Measurements from ENCODE around the gene TMEM182. TPM values are rescaled to one million over a fixed set of nuclear protein-coding genes. Genes with fewer than 3 reads are reported as not detected.

Gene TMEM182
- total RNA-seq, 1 donor from 2014 or later: 2.1 TPM

DNA sequence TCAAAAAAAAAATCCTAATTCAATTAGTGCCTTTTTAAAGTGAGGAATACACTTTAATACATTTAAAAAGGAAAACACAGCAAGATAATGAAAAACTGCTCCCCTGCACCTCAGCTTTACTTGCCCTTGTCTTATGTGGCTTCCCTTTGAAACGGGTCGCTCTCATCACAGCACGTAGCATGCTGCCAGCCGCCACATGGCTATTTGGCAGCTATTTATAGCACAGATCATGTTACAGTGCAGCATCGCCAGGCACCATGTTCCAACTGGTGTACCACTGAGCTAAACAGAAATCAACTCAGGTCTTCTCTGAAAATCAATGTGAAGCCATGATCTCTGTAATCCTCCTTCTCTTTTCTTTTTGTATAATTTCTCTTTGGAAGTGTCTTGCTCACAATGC is 65.1 kb downstream of the TMEM182 start:
- Histone ChIP-seq H3K36me3 (no peaks in the 10 kb centered on the region), H3K9me3 (no peaks in the 10 kb centered on the region), H3K27me3 (no peaks in the 10 kb centered on the region), H3K4me3 (no peak overlapping the region), H3K27ac (no peak overlapping the region), H3K4me1 (no peaks in the 10 kb centered on the region)
- intact Hi-C loops (cut with DNase I): no loop called here
- no peak for ATAC-seq
- TF ChIP-seq, protein P1, sequence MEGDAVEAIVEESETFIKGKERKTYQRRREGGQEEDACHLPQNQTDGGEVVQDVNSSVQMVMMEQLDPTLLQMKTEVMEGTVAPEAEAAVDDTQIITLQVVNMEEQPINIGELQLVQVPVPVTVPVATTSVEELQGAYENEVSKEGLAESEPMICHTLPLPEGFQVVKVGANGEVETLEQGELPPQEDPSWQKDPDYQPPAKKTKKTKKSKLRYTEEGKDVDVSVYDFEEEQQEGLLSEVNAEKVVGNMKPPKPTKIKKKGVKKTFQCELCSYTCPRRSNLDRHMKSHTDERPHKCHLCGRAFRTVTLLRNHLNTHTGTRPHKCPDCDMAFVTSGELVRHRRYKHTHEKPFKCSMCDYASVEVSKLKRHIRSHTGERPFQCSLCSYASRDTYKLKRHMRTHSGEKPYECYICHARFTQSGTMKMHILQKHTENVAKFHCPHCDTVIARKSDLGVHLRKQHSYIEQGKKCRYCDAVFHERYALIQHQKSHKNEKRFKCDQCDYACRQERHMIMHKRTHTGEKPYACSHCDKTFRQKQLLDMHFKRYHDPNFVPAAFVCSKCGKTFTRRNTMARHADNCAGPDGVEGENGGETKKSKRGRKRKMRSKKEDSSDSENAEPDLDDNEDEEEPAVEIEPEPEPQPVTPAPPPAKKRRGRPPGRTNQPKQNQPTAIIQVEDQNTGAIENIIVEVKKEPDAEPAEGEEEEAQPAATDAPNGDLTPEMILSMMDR (IDR thresholded peaks at IDR 0.05): no peak
- no peak for DNase-seq

DNA sequence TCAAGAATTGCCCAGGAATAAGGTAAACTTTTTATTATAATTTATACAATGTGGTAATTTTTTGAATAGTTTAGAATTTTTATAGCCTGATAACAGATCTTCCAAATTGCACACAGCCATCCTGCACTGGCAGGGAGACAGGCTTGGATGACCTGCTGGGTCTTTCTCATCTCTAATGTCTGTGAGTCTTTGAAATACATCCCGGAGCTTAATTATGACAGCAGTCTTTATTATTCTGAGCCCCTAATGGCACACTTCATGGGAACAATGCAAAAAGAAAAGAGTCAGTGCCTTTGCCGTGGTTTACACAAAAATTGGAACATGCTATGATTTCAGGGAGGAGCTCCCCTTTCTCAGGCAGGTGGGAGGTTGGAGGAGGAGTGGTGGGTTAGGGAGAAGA is 71.0 kb downstream of the TMEM182 start:
- H3K4me3 ChIP-seq: no peak overlapping the region
- TF ChIP-seq, protein P1 (IDR thresholded peaks at IDR 0.05): no peak
- H3K9me3 ChIP-seq: no peaks in the 10 kb centered on the region
- intact Hi-C loops (cut with DNase I): no loop called here
- no peaks in the 10 kb centered on the region for H3K4me1 ChIP-seq
- ATAC-seq: no peak
- no peaks in the 10 kb centered on the region for H3K27me3 ChIP-seq
- H3K27ac ChIP-seq: no peak overlapping the region
- DNase-seq: no peak
- no peaks in the 10 kb centered on the region for H3K36me3 ChIP-seq

DNA sequence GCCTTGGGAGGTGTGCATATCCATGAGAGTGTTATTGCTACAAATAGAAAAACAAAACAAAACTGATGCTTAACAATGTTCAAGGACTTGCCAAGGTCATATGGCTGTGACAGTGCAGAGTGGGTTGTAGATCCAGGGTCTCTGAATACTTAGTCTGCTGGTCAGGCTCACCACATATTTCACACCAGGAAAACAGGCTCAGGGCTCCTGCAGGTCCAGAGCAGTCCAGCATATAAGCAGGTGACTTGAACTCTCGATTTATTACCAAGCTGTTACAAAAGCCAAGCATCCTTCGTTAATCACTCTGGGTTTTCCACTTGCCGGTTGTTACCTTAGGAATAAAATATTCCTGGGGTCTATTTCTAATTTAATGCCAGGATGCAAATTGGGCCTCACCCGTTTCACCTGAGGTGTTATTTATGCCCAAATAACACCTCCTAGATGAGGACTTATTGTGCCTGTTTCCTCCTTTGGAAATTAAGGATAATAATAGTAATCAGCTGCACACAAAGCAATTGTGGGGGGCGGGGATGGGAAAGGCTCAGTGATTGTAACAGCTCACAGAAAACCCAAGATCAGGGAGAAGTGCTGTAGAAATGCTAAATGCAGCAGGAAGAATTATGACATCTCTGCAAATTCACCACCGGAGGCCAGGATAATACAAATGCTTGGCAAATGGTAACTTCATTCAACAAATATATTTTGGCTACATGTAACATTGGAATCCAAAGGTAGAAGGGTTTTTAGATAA is 72.9 kb downstream of the TMEM182 start:
- no peak for DNase-seq
- Histone ChIP-seq H3K4me3 (no peak overlapping the region), H3K9me3 (no peaks in the 10 kb centered on the region), H3K4me1 (no peaks in the 10 kb centered on the region), H3K27ac (no peak overlapping the region), H3K36me3 (no peaks in the 10 kb centered on the region), H3K27me3 (no peaks in the 10 kb centered on the region)
- intact Hi-C loops (cut with DNase I): no loop called here
- ATAC-seq: no peak
- TF ChIP-seq, protein P1 (IDR thresholded peaks at IDR 0.05): no peak

DNA sequence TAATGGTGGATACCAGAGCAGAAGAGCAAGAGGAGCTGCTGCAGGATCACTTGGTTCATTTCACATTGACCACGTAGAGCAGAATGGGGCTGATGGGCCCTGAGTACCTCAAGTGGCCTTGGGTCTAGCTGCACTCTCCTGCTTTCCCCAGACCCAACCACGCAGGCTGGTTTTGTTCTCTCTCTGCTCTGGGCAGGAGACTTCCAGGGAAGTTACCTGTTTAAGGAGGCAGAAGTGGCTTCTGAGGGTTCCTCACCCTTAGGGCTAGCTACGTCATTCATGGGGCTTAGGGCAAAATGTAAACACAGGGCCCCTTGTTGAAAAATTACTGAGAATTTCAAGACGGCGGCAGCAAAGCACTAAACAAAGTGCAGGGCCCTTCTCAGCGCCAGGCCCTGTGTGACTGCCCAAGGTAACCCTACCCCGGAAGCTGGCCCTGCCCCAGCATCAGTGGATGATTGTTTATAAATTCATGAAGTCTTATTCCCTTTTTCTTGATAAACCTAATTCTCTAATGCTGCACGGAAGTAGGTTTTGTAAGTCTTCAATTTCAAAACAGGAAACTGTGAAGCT is 75.9 kb downstream of the TMEM182 start:
- no peak overlapping the region for H3K27ac ChIP-seq
- H3K4me1 ChIP-seq: no peaks in the 10 kb centered on the region
- DNase-seq (no peak), ATAC-seq (peak; percentile 75)
- intact Hi-C loops (cut with DNase I): no loop called here
- no peak overlapping the region for H3K4me3 ChIP-seq
- no peaks in the 10 kb centered on the region for H3K9me3 ChIP-seq
- H3K27me3 ChIP-seq: no peaks in the 10 kb centered on the region
- TF ChIP-seq, protein P1 (IDR thresholded peaks at IDR 0.05): no peak
- no peaks in the 10 kb centered on the region for H3K36me3 ChIP-seq

DNA sequence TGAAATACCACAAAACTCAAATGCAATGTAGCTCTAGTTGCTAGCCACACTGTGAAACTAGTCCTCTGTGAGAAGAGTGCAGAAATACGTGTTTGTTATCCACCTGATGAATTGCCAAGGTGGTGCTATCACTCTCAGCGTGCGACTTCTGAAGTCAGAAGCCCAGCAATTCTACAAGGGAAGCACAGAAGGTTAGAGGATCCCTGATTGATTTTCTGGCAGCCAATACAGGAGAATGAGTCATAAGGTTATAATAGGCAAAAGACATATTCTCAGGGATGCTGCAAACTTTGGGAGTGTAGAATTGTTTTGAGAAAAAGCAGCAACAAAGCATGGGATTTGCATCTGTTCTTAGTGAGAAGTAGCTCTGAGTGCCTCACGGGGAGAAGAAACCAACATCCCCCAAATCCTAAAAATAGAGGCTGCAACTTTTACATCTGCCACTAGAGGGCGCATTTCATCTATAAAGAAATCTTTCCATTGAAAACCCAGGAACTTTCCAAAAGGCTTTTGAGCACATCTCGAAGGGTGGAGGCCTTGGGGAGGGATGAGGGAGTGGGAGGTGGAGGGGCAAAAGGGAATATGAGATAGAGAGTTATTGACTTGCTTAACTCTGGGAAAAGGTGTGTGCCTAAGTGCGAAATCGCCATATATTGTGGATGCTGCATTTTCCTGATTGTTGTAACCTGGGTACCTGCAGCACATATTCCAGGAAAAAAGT is 78.0 kb downstream of the TMEM182 start:
- H3K4me1 ChIP-seq: no peaks in the 10 kb centered on the region
- peak; percentile 10 for ATAC-seq
- no peaks in the 10 kb centered on the region for H3K9me3 ChIP-seq
- intact Hi-C loops (cut with DNase I): no loop called here
- no peak overlapping the region for H3K4me3 ChIP-seq
- TF ChIP-seq, protein P1 (IDR thresholded peaks at IDR 0.05): peak; percentile 91
- no peaks in the 10 kb centered on the region for H3K27me3 ChIP-seq
- H3K36me3 ChIP-seq: no peaks in the 10 kb centered on the region
- H3K27ac ChIP-seq: no peak overlapping the region
- DNase-seq: no peak
